Stimulated activated CD4-positive, alpha-beta T cell treated with anti-CD3 and anti-CD28 coated beads, Interleukin-1b, Interleukin-23, amount 100 ng/mL, for 4 hours (primary cell): ENCODE data around the gene MRPL12.
A peak's percentile ranks its signal among the peaks of the same experiment; 100 is the strongest.
"Not testable (repeated sequence)": the region's sequence is repeated elsewhere in the genome, so short reads cannot be mapped to it uniquely, and the experiment has no call there.

Source experiments
- DNase-seq, 2 donors: peaks; one replicate each; pipeline ENCODE4 v3.0.0-alpha.2; 2020; ENCODE audit warnings: low read depth in 2 of 2

The MRPL12 gene

GRCh38 chr17:81702934-81703746 lies at the start of gene MRPL12:
Gene MRPL12, plus strand, starts transcription at chr17:81703367. Its CDS starts 135 bp downstream, at chr17:81703502.
- peak; percentile 76 to 85 for DNase-seq

GRCh38 chr17:81655378-81656117 lies 47.6 kb upstream of the MRPL12 start:
- no peak for DNase-seq

GRCh38 chr17:81656118-81656743 lies 46.9 kb upstream of the MRPL12 start, which contains the start of gene PDE6G:
Gene PDE6G, minus strand, starts transcription at chr17:81656542. Its CDS starts 3,237 bp downstream, at chr17:81653305.
- DNase-seq = no peak

- DNase-seq = no peak
Observed at GRCh38 chr17:81656835-81657234, 46.3 kb upstream of the MRPL12 start.

GRCh38 chr17:81659038-81659437 lies 44.1 kb upstream of the MRPL12 start:
- DNase-seq = no peak

GRCh38 chr17:81660441-81660840 lies 42.7 kb upstream of the MRPL12 start:
- DNase-seq = no peak

- DNase-seq = no peak
Observed at GRCh38 chr17:81662002-81662401, 41.2 kb upstream of the MRPL12 start.

- no peak for DNase-seq
Observed at GRCh38 chr17:81664051-81664470, 39.1 kb upstream of the MRPL12 start.

- peak; percentile 45 to 57 for DNase-seq
Observed at GRCh38 chr17:81665205-81666091, 37.7 kb upstream of the MRPL12 start.

GRCh38 chr17:81666092-81666341 lies 37.1 kb upstream of the MRPL12 start:
- DNase-seq = no peak

- DNase-seq = peak; percentile 82 to 89
Observed at GRCh38 chr17:81666342-81667191, 36.6 kb upstream of the MRPL12 start, which contains the start of the genes CCDC137 and OXLD1. Gene CCDC137, plus strand, starts transcription at chr17:81666737. Its CDS starts 30 bp downstream, at chr17:81666767. Gene OXLD1, minus strand, starts transcription at chr17:81666605. Its CDS starts 28 bp downstream, at chr17:81666577.

GRCh38 chr17:81667754-81668153 lies 35.4 kb upstream of the MRPL12 start:
- DNase-seq = no peak

- DNase-seq = no peak
Observed at GRCh38 chr17:81672504-81672903, 30.7 kb upstream of the MRPL12 start.

- DNase-seq = no peak
Observed at GRCh38 chr17:81672954-81673353, 30.2 kb upstream of the MRPL12 start.

- DNase-seq = no peak
Observed at GRCh38 chr17:81673561-81674258, 29.5 kb upstream of the MRPL12 start.

- DNase-seq = not testable (repeated sequence)
Observed at GRCh38 chr17:81675515-81676221, 27.5 kb upstream of the MRPL12 start.

GRCh38 chr17:81676906-81677305 lies 26.3 kb upstream of the MRPL12 start:
- DNase-seq = no peak

GRCh38 chr17:81680150-81680549 lies 23.0 kb upstream of the MRPL12 start:
- DNase-seq = no peak

- DNase-seq = no peak
Observed at GRCh38 chr17:81681672-81682071, 21.5 kb upstream of the MRPL12 start.
